Right renal cortex interstitium (tissue), 3 donors: Measurements from ENCODE around the gene CTDSPL. TPM values are rescaled to one million over a fixed set of nuclear protein-coding genes. Genes with fewer than 3 reads are reported as not detected.

ENCODE experiments used
- DNase-seq, 3 donors: peaks; one replicate each; pipeline ENCODE4 v3.0.0-alpha.2; 2013; ENCODE audit warnings: low read depth in 3 of 3, low spot score in 2 of 3
- polyA plus RNA-seq, 3 donors: library from polyadenylated mRNA; unstranded; fragments of 120-200 nt; gene quantifications; one replicate each; pipeline ENCODE4 v1.2.1, GENCODE V29; 2013; ENCODE audit not compliant: insufficient read length in 3 of 3

The CTDSPL gene
- polyA plus RNA-seq, 3 donors = 97.9 to 113 (median 107) TPM

DNA sequence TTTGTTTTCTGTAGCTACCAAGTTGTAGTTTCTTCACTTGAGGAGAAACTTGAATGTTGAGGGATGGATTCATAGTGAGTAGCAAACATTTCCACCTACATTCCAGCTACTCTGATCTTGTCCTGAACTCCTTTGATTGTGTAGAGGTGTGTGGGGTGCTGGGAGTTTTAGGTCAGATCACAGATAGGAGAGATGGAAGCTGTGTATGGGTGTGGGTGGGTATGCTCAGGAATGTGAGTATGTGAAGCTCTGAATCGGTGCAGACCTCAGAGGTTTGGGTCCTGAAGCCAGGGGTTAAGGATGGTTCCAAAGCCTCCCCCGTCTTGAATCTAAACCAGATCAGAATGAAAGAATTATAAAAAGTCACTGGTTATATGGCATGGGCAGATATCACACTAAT, 76.3 kb downstream of the CTDSPL start:
- DNase-seq = no peak

DNA sequence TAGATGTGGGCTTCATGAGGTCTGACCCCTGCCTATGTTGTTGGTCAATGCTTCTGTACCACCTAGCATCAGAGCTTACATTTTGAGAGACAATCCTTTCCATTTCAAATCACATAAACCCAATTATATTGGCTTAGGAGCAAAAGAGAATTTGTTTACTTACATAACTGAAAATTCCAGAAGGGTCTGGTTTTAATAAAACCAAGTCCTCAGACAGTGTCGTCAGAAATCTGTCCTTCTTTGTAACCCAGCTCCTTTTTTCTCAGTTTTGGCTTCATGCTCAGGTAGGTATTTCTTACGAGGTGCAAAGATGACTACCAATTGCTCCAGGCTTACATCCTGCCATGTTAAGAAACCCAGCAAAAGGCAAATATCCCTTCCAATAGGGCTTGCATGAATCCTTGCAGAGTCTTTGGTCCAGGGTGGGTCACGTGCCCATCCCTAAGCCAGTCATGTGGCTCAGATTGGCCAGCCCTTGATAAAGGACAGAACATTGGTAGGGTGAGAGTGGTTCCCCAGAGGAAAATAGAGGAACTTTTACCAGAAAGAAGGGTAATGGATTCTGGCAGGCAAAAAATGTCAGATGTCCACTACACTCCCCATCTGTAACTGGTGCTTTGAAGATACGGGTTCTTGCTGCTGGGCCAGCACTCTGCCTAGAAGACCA, 78.7 kb downstream of the CTDSPL start:
- DNase-seq = no peak

DNA sequence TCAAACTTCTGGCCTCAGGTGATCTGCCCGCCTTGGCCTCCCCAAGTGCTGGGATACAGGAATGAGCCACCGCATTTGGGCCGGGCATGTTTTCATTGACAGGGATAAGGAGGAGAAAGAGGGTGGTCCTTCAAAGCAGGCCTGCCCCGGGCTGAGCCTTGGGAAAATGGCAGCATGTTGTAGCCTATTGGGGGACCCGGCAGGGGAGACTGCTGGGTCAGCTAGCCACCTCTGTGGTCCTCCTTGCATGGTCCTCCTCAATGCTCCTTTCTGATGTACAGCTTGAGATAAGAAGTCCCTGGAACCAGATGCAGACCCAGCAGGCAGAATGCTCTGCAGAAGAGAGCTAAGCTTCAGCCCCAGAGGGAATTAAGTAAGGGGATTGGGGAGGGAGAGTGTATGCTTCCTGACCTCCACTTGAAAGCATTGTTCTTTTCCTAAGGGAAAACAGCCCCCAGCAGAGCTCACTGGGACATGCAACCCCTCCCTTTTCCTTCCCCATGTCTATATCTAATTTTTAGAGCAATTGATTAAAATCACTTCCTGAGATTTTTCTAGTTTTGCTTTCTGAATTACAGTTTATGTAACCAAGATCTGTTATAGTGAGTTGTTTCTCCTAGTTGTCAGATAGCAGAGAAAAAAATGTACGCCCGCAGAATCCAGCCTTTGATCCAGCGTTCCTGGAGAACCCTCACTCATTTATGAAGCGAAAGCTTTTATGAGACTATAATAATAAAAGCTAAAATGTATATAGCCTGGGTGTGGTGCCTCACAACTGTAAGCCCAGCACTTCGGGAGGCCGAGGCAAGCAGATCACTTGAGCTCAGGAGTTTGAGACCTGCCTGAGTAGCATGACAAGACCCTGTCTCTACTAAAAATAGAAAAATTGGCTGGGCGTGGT, 80.2 kb downstream of the CTDSPL start:
- no peak for DNase-seq

DNA sequence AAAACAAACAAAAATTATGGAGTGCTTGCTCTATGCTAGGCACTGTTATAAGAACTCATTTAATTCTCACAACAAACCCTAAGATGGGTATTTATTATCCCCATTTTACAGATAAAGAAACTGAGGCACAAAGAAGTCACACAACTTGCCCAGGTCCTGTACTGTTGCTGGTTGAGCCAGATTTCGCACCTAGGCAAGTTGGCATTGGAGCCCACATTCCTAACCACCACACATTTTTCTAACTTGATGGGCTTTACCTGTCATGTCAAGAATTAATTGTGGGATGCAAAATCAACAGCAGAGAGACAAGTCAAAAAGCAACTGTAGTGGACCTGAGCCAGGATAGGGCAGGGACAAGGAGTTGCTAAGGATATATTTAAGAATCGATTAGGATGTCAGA, 81.0 kb downstream of the CTDSPL start:
- DNase-seq = no peak

DNA sequence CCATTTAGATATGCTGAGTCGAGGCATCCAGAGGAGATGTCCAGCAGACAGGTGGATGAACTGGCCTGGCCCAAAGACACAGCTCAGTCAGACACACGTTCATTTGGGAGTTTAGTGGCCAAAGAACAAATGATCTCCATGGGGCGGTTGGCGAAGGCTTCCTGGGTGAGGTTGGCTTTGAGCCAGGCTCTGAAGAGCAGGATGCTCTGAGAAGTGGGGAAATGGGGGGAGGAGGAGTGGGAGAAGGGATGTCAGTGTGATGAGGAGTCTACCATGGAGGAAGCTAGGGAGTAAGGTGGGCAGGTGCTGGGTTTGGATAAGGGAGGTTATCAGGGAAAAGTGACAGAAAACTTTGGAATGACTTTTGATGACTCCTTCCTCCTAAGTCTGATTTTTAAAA, 81.4 kb downstream of the CTDSPL start:
- DNase-seq = no peak

DNA sequence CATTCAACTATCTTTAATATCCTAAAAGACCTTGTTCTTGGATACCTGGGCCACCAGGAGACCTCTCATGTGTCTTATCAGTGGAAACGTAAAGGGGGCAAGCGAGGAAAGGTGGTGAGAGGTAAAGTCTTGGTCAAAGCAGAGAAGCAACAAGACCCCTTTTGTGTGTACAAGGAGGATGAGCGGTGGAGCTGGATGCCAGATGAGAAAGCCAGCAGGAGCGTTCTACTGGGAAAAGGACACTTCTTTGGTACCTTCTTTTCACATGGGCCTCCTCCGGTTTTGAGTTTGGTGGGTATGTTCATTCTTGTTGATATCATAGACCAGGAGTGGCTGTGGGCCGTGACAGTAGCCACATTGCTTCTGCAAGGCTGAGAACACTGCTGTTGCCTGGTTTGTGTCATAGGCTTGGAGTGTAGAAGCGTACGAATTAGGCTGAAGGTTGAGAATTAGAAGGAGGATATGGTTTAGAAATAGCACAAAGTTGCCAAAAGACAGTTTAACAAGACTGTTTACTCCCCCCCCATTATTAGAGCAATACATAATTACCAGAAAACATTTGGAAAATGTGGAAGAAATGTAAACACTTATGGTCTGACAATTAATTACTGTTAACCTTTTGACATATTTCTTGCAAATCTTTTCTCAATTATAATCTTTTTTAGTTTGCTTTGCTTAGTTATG, 82.1 kb downstream of the CTDSPL start:
- DNase-seq = no peak

DNA sequence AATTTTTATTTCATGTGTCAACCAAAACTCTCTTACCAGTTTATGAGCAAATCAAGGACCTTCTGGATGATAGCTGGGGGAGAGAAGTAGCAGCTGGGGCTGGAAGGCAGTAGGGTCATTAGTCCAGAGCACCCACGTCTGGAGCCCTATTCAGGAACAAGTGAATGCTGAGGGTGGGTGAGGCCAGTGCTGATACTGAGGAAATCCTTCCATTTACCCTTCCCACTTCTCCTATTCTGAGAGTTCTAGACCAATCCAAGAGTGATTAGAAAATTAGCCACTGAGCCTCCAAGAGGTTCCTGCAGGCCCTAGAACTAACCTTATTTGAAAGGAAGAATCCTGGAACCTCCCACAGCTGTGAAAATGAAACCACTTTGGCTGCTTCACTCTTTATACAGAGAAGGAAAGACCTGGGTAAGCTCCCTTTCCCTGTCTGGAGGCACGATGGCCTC, 82.7 kb downstream of the CTDSPL start:
- DNase-seq = no peak

DNA sequence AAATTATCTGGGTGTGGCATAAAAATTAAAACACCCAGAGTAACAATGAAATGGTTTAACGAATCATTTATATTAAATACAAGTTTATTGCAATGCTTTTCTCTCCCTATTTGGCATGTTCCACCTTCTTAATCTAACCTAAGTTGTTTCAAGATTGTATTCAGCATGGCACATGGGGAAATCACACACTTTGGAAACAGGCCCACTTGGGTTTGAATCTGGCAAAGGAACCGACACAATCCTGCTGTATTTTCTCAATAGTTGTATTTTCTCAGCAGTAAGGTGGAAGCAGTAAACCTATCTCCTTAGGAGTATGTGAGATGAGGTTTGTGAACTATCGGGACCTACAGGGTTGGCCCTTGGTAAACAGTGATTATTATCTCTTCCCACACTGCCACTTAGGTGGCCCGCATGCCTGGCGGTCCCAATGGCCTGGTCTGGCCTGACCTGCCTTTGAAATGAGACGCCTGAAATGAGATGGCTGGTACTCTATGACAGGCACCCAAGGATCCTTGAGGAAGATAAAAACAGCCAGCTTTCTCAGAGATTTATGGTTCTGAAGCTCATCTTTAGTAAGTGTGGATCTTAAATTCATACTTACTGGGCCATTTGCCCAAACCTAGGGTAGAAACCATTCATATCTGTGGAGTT, 83.6 kb downstream of the CTDSPL start:
- no peak for DNase-seq

DNA sequence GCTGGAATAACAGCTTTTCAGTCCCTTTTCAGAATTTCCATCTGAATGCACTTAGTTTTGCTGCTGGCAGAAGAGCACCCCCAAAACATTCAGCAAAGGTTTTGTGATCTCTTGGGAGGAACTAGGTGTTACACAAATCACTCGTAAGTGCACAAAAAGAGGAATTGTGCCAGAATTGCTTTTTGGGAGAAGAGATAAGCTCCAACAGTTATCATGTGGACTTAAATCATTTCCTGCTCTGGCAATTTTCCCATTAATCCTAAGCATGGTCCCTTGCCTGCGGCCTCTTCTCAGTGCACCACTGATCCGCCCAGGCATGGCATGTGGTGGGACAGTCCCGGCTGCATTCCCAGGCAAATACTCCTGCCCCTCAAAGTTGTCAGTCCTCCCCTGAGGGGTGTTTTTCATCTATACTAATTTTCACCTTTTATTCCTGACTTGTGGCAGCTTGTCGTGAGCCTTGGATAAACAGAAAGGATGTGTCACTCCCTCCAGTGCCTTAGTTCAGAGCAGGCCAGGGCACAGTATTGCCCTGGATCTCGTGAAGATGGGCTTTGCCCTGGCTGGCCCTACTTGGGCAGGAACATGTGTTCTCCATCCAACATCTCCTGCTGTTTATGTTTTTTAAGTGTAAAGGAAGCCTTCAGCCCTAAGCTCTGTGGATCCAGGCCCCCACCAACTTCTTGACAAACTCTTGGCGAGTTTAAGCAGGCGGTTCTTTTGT, 84.3 kb downstream of the CTDSPL start:
- no peak for DNase-seq

DNA sequence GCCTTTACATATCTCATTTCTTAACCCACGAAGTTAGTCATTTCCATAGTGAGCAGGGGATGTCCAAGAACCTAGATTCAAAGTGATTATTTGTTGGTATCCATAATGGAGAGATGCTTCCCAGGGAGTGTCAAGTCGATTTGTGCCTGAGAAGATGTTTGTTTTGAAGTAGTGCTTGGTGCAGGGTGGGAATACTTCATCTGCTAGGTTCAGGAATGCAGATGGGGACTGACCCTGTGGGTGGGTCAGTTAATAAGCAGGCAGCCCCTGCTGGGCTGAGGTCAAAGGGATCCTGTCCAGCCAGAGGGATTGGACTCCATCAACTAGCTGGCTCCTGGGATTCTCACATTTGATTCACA, 84.8 kb downstream of the CTDSPL start:
- DNase-seq = no peak

DNA sequence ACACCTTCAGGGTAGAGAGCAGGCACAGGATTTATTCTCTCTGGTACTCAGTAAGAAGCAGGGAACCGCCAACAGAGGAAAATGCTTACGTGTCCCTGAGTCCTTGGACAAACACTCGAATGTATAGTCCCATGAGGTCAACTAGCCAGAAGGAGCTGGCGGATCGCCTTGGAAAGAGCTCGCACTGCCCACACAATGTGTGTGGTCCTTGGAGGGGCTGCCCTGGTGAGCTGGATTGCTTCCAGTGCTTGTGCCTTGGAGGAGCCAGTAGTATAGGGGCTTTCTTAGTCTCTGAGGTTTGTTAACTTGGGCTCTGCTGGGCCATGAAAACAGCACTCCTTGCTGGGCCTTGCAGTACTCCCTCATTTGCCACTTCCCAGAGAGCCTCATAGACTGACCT, 88.2 kb downstream of the CTDSPL start:
- DNase-seq = no peak

DNA sequence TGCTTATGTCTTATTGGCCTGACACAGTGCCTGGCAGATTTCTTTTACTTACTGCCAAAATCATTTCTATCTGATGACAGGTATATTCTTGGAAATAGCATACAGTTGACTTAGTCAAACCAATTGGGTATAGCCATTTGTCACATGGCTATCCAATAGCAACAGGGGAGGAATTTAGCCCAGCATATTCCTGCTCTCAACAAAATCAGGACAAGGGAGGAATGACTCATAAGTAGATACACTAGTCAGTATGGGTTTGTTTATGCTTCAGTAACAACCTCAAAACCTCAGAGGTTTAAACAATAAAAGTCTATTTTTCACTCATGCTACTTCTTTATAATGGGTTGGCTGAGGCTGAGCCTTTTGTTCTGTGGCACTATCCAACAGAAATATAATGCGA, 90.9 kb downstream of the CTDSPL start:
- no peak for DNase-seq

DNA sequence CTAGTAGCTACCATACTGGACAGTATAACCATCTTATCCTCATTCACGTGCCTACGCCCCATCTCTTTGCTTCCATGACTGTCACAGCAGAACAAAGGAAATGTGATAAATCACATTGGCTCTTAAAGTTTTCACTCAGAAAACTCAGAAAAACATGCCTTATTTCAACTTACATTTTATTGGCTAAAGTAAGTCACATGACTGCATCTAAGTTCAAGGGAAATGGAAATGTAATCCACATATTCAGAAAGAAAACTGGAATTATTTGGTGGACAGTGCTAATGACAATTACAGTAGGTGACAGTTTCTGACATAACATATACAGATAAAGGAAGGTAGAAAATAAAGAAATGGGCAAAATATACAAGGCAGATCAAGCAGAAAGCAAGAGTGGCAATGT, 91.5 kb downstream of the CTDSPL start:
- no peak for DNase-seq

DNA sequence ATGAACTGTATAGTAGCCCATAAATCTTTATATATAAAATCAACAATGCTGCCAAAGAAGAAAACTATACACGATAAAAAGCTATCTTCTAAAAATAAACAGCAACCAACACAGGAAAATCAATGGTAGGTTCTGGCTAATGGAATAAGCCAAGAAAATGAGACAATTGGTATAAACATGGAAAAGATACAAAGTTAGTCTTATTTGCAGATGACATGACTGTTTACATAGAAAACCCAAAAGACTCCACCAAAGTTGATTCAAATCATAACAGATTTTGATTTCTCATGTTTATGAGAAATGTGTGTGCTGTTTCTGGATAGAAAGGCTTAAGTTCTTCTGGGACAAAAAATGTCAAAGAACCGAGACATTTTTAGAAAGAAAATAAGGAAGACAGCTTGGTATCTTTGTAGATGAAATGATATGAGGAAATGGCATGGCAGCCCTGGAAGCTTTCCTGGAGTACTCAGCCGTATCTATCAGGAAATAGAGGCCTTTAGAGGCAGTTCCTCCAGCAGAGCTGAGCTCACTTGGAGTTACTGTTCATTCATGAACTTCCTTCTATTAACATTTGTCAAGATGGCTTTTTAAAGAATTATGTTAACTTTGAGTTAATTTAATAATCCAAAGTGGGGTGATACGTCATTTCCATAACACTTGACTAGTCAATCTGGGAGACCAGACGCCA, 92.2 kb downstream of the CTDSPL start:
- no peak for DNase-seq

DNA sequence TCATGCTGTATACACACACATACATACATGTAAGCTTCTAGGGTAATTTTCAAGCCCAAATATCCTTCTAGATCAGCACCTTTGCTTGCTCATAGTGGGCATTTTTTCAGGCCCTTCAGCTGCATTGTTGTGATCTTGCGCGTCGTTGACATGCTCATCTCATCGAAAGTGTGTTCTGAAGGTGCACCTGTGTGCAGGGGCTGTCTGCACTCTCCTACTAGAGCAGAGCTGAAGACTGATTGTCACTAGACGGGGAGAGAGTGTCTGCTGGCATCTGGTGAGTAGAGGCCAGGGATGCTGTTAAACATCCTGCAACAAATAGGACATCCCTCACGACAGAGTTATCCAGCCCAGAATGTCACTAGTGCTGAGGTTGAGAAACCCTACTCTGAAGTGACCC, 93.2 kb downstream of the CTDSPL start:
- no peak for DNase-seq

DNA sequence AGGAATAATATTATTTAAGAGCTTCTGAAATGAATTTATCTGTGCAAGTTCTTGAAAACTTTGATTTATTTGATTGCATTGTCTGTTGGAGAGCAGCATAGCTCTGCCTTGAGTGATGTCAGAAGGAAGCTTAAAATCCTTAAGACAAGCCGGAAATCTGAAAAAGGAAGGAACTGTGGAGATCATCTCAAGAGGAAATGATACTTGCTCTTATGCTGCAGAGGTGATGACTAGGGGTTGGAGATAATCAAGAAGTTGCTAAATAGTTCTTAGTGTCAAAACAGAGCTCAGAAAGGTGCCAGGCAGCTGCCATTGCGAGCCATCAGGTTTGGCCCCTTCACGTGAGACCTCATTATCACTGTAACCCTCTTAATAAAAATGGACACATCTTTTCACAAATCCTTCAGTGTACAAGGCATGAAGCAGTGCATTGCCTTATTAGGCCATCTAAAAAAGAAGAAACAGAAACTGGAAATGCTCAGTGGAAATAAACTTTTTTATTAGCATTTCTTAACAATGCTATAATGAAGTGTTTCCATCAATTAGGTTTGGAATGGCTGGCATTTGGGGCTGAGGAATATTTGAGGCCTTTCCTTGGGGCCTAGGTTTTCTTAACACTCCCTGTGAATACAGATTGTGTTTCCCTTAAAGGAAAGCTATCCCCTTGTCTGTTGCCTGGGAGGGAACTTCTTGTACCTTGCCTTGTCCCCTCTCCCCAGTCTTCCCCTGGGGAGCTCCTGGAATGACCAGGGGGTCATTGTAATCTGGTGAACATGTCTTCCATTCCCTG, 94.4 kb downstream of the CTDSPL start:
- DNase-seq = no peak

DNA sequence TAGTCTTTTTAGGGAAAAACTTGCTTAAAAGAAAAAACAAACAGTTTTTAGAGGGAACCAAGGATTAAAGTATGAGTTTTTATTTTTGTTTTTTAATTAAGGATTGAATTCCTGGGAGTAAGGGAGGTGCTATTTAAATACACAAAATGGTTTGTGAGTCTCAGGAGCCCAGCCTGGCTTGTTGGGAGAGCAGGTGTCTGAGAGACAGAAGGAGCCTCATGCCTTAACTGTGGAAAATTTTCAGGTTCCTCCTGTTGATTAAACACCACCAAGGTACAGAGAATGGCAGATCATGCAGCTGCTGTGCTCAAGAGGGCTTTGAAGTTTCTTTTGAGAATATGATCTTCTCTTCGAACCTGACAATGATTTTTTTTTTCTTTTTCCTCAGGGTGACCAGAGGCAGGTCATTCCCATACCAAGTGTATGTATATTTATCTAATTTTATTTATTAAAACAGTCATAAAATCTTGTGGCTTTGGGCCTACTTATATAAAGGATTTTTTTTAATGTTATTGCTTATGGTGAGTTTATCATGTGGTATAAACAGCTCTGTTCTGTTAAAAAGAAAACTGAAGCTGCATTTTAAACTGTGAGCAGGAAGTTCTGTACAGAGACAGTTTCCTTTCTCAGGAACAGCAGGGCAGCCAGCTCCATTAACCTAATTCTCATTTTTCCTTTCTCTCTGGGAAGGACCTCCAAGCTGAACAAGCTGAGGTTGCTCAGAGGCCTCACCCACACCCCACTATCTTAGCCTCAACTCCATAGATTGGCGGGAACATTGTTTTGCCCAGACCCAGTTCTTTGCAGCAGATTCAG, 95.3 kb downstream of the CTDSPL start:
- DNase-seq = no peak

DNA sequence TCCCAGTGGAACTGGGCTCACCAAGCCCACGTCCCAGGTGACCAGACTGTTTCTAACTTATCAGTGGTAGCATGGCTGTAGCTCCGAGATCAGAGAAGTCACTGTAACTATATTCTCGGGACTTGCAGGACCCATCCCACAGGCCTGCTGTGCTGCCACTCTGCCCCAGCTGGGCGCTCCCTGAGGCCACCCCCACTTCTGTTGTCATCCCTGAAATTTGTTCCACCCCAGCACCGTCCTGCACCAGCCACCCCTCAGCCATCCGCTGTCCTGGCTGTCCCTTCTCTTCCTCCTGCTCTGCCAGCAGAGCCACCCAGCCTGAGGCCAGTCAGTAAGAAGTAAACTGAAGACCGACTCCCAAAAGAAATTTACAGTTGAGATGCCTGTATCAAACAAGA, 95.9 kb downstream of the CTDSPL start:
- DNase-seq = no peak
